ENCODE results near the gene SCMH1.

Gene SCMH1

GRCh38 chr1:41173651-41174050 lies 68.5 kb downstream of the SCMH1 start:
- TF ChIP-seq CTCF (IDR thresholded peaks at IDR 0.05; ENCODE audit: borderline replicate concordance, control extremely low read depth, extremely low read depth, insufficient read depth, missing control alignments) = no peak
- in situ Hi-C loops (cut with MboI; ENCODE audit: low sequenced_read_pairs, unreplicated experiment) = no loop called here
- DNase-seq (ENCODE audit: low spot score) = no peak

GRCh38 chr1:41171266-41171874 lies 70.7 kb downstream of the SCMH1 start:
- TF ChIP-seq CTCF (IDR thresholded peaks at IDR 0.05; ENCODE audit: borderline replicate concordance, control extremely low read depth, extremely low read depth, insufficient read depth, missing control alignments) = no peak
- in situ Hi-C loops (cut with MboI; ENCODE audit: low sequenced_read_pairs, unreplicated experiment) = no loop called here
- DNase-seq (ENCODE audit: low spot score) = no peak

GRCh38 chr1:41169799-41170180 lies 72.3 kb downstream of the SCMH1 start:
- in situ Hi-C loops (cut with MboI; ENCODE audit: low sequenced_read_pairs, unreplicated experiment) = no loop called here
- no peak for DNase-seq (ENCODE audit: low spot score)
- TF ChIP-seq CTCF (IDR thresholded peaks at IDR 0.05; ENCODE audit: borderline replicate concordance, control extremely low read depth, extremely low read depth, insufficient read depth, missing control alignments) = no peak

- no peak for TF ChIP-seq CTCF (IDR thresholded peaks at IDR 0.05; ENCODE audit: borderline replicate concordance, control extremely low read depth, extremely low read depth, insufficient read depth, missing control alignments)
- DNase-seq (ENCODE audit: low spot score) = no peak
- in situ Hi-C loops (cut with MboI; ENCODE audit: low sequenced_read_pairs, unreplicated experiment) = no loop called here
Observed at GRCh38 chr1:41169066-41169798, 72.9 kb downstream of the SCMH1 start.

GRCh38 chr1:41167667-41168066 lies 74.4 kb downstream of the SCMH1 start:
- TF ChIP-seq CTCF (IDR thresholded peaks at IDR 0.05; ENCODE audit: borderline replicate concordance, control extremely low read depth, extremely low read depth, insufficient read depth, missing control alignments) = no peak
- in situ Hi-C loops (cut with MboI; ENCODE audit: low sequenced_read_pairs, unreplicated experiment) = no loop called here
- DNase-seq (ENCODE audit: low spot score) = no peak

- in situ Hi-C loops (cut with MboI; ENCODE audit: low sequenced_read_pairs, unreplicated experiment) = no loop called here
- TF ChIP-seq CTCF (IDR thresholded peaks at IDR 0.05; ENCODE audit: borderline replicate concordance, control extremely low read depth, extremely low read depth, insufficient read depth, missing control alignments) = no peak
- DNase-seq (ENCODE audit: low spot score) = no peak
Observed at GRCh38 chr1:41164727-41165126, 77.4 kb downstream of the SCMH1 start.

Measured in GM13976 (cell line).